Measurements from ENCODE around the gene DHRS7C.

DHRS7C gene

DNA sequence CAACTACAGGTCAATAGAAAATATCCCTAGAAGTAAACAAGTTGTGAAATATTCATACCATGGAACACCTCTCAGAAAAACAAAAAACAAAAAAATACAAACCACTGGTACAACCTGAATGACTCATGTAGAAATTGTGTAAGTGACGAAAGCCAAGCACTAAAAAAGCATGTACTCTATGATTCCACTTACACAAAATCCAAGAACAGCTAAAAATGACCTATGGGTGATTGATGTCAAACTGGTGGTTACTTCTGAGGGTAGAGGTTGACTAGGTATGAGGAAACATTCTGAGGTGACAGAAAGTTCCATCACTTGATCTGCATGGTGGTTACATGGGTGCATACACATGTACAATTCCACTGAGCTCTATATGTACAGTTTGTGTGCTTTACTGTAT, 31.1 kb downstream of the DHRS7C start:
- no peak for DNase-seq

- DNase-seq = no peak
These were observed 36.3 kb downstream of the DHRS7C start for GRCh38 chr17:9755083-9755482.

GRCh38 chr17:9750524-9750923, 40.9 kb downstream of the DHRS7C start:
- no peak for DNase-seq

- DNase-seq = no peak
These were observed 61.5 kb downstream of the DHRS7C start for GRCh38 chr17:9729735-9730420.

DNA sequence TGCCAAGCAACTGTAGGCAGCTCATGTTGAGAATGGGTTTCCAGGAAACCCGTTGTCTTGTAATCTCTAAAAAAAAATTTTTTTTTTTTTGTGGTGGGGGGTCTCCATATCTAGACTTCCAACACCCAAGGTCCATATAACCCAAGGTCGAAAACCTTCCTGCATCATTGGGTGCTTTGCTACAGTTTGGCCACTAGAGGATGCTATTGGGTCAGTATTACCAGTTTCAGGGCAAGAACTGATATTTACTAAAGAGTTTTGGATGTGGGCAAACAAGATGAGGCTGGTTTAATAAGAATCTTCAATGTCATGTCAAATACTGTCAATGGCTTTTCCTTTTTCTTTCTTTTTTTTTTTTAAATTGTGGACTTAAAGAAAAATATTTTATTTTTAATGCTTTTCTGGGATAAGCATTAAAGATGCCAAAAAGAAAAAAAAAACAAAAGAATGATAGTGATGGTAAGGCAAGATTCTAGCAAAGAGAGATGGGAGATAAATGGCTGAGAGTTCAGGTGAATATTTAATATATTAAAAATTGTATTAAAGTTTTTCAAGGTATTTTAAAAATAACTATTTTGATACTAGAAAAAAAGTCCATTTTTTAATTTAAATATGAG, 62.2 kb downstream of the DHRS7C start:
- DNase-seq = no peak

- DNase-seq = no peak
These were observed 62.8 kb downstream of the DHRS7C start for GRCh38 chr17:9728564-9728963.

DNA sequence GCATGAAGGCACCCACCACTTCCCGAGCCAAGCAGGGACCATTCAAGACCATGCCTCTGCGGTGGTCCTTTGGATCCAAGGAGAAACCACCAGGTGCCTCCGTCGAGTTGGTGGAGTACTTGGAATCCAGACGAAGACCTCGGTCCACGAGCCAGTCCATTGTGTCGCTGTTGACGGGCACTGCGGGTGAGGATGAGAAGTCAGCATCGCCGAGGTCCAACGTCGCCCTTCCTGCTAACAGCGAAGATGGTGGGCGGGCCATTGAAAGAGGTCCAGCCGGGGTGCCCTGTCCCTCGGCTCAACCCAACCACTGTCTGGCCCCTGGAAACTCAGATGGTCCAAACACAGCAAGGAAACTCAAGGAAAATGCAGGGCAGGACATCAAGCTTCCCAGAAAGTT, 63.4 kb downstream of the DHRS7C start:
- no peak for DNase-seq

DNA sequence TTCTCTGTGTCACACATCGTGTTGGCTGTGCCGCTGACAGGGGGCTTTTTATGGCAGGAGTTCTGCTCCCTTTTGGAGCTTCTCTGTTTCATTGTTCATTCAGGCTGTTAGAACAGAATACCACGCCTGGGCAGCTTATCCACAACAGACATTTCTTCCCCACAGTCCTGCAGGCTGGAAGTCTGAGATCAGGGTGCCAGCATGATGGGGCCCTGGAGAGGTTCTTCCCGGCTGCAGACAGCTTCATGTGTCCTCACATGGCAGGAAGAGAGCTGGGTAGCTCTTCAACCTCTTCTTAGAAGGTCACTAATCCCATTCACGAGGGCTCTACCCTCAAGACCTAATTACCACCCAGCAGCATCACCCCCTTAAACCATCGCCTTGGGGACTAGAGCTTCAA, 65.1 kb downstream of the DHRS7C start:
- DNase-seq = no peak

DNA sequence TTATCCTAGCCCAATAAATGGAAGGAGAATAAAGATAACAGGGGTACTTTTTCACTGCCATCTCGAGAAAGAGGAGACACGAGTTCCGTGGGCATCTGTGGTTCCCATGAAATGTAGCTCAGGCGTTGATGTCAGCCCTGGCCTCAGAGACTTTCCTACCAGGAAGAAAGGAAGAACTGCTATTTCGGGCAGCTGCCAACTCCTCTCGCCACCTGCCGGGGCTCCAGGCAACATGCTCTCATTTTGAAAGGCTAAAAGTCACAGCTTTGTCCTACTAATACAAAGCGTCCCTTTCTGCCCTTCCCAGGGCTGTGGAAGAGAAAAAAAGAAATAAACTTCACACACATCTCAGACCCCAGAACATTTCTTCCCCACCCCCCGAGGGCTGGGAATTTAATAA, 65.8 kb downstream of the DHRS7C start:
- no peak for DNase-seq
